Activated CD4-positive, alpha-beta T cell treated with anti-CD3 and anti-CD28 coated beads, Interleukin-2, amount 50 U/mL, for 48 hours (primary cell): ENCODE results near the gene MFNG.

ENCODE experiments used
- DNase-seq, 2 experiments: peaks; one replicate each; pipeline ENCODE4 v3.0.0-alpha.2; 2020

MFNG gene

DNA sequence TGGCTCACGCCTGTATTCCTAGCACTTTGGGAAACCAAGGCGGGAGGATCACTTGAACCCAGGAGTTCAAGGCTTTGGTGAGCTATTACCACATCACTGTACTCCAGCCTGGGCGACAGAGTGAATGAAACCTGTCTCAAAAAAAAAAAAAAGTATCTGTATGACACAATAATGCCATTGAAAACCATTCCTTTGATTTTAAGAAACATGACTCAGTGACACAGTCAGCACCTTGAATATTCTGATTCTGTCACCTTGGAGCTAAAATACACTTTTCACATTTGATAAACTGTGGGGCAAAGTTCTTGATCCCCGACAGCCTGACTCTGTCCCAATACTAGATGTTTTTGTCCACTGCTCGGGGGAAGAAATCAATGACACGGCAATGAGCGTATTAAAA is 42.2 kb downstream of the MFNG start:
- DNase-seq: no peak

DNA sequence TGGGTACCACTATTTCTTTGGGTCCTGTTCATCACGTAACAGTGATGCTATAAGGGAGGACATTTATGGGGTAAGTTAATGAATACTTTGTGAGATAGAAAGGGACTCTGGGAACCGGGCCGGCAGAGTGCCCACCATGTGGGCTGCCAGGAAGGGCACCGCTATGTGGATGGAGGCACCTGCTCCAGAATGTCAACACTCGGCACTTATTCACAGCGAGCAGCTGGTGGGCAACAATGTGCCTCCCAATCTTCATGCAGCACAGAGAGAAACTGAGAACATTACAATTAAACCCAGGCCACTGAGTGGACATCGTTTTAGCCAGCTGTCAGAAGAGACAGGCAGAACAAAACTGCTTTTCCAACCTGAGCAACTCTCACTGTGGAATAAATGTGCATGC is 43.1 kb downstream of the MFNG start:
- DNase-seq: no peak

DNA sequence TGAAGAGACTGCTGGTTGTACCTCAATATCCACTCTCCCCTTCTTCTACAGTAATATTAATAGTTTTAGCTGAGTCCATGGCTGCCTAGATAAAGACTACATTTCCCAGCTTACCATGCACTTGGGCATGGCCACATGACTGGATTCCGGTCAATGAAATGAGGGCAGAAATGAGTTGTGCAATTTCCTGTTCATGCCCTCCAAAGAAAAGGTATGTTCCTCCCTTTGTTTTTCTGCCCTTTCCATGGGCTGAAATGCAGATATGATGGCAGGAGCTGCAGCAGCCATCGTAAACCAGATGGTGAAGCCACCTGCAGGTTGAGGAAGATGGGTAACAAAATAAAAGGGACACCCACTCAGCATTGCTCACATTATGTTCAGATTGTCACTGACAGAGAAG is 43.6 kb downstream of the MFNG start:
- DNase-seq: no peak

- no peak for DNase-seq
These were observed 44.0 kb downstream of the MFNG start for GRCh38 chr22:37442135-37442534.

- no peak for DNase-seq
These were observed 45.3 kb downstream of the MFNG start for GRCh38 chr22:37440875-37441274.

- no peak for DNase-seq
These were observed 46.8 kb downstream of the MFNG start for GRCh38 chr22:37439347-37439746.

GRCh38 chr22:37435970-37436603 is 50.1 kb downstream of the MFNG start:
- no peak for DNase-seq

- DNase-seq: no peak
These were observed 52.4 kb downstream of the MFNG start for GRCh38 chr22:37433786-37434185.

GRCh38 chr22:37432708-37433054 is 53.5 kb downstream of the MFNG start:
- DNase-seq: no peak

GRCh38 chr22:37431801-37432707 is 54.1 kb downstream of the MFNG start:
- DNase-seq: peak; percentile 58 to 68

GRCh38 chr22:37431366-37431765 is 54.8 kb downstream of the MFNG start:
- no peak for DNase-seq

- no peak for DNase-seq
These were observed 55.2 kb downstream of the MFNG start for GRCh38 chr22:37430941-37431340.

DNA sequence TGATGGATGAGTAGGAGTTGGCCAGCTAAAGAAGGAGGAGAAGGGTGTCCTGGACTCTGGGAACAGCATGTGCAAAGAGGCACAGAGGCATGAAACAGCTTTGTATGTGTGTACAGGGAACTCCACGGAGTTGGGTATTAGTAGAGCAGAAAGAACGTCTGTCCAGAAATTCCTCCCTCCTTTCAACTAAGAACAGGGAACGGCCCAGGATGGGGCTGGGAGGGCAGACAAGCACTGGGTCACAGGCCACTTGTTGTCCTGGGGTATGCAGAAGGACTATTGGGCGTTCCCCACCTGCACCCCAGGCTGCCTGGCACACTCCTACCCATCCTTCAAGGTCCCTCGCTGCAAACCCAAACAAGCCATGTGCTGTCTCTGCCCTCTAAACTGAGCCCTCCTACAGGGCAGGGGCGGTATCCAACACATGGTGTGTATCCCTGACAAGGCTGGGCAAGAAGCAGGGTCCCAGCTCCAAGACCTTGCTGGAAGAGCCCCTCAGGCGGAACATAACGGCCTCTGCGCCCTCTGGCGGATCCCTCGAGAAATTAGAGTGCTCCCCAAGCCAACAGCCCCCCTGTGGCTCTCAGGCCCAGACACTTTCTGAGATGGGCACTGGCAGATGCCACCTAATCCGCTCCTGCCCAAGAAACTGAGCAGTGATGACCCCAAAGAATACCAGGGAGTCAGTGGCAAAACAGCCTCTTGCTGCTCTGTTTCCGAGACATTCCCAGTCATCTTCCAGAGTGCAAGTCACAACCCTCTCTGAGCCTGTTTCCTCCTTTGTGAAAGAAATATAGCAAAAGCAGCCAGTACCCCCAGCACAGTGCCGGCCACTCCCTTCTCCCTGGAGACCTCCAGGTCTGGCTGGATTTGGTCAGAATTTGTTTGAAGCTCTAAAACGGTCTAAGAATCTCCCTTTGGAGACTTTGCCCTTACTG is 57.3 kb downstream of the MFNG start:
- peak; percentile 61 to 66 for DNase-seq

GRCh38 chr22:37427711-37428635 is 58.2 kb downstream of the MFNG start:
- no peak for DNase-seq

- DNase-seq: no peak
These were observed 59.0 kb downstream of the MFNG start, which contains the start of gene ELFN2 for GRCh38 chr22:37427135-37427710. ELFN2 (minus strand) TSS chr22:37427479; CDS start chr22:37375534, 51,945 bp downstream.

- DNase-seq: no peak
These were observed 59.5 kb downstream of the MFNG start for GRCh38 chr22:37426706-37427134.

DNA sequence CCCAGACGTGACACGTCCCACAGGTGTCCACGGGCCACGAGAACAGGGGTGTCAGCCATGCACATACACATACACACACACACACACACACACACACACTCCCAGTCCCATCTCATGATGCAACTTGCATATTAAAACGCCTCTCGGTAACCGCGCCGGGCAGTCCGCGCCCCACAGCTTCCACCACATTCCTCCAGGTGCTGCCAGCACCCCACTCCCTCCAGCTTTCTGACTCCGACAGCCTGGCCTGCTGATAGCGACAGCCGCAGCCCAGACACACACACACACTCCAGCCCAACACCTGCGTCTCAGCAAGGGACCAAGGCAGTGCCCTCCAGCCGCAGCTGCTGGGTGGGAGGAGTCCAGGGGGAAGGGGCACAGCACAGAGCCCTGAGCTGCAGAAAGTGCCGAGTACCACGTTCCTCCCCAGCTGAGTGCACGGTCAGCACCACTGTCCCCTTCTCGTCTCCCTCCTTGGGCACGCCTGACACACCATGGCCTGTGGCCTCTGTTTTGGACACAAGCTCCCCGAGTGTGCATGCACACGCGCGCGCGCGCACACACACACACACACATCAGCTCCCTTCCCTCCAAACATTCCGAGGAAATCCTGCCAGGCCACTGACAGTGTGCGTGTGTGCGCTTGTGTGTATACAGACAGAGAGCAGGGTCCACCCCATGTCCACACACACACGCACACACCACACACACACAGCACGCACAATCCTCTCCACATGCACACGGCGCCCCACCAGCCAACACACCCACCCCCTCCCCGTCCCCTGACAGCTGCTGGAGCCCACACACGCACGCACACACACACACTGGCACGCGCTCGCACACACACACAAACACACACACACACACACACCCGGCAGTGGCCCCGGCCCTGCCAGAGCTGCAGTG is 60.1 kb downstream of the MFNG start:
- no peak for DNase-seq

GRCh38 chr22:37425369-37425768 is 60.8 kb downstream of the MFNG start:
- DNase-seq: no peak

GRCh38 chr22:37423283-37423682 is 62.9 kb downstream of the MFNG start:
- DNase-seq: no peak

GRCh38 chr22:37421468-37421877 is 64.7 kb downstream of the MFNG start:
- no peak for DNase-seq
